Measurements from ENCODE around the gene SKIC8. TPM values are rescaled to one million over a fixed set of nuclear protein-coding genes. Genes with fewer than 3 reads are reported as not detected.

Gene SKIC8
- total RNA-seq, 2 experiments from 2014 or later, result 47.4 to 50.3 TPM

Other genes starting within 250 kb of the SKIC8 start
- gene TBC1D2B, start 221.9 kb downstream of the SKIC8 start, total RNA-seq, result 100 to 1,000 TPM; 109 to 119 TPM
- under 1 TPM; 0.29 to 0.31 TPM for gene SH2D7, start 207.0 kb downstream of the SKIC8 start, total RNA-seq
- 1 to 10 TPM; 1.4 to 2.2 TPM for gene CIB2, start 168.2 kb downstream of the SKIC8 start, total RNA-seq
- gene IDH3A, start 150.2 kb downstream of the SKIC8 start, total RNA-seq, result 10 to 100 TPM; 80.7 to 84.2 TPM
- gene ACSBG1, start 65.0 kb downstream of the SKIC8 start, total RNA-seq, result under 1 TPM; 0.66 to 0.81 TPM
- 10 to 100 TPM; 29.7 TPM for gene DNAJA4, start 35.0 kb downstream of the SKIC8 start, total RNA-seq
- gene CRABP1, start 40.7 kb upstream of the SKIC8 start, total RNA-seq, result not detected
- 10 to 100 TPM; 52.5 to 62.4 TPM for gene IREB2, start 138.6 kb upstream of the SKIC8 start, total RNA-seq
- gene HYKK, start 208.0 kb upstream of the SKIC8 start, total RNA-seq, result 1 to 10 TPM; 1.1 to 1.5 TPM
- 100 to 1,000 TPM; 252 to 260 TPM for gene PSMA4, start 240.8 kb upstream of the SKIC8 start, total RNA-seq

Measured in activated CD8-positive, alpha-beta T cell treated with anti-CD3 and anti-CD28 coated beads, Interleukin-2, amount 10 ng/mL, durations not matched to agents 7 days and 5 days (primary cell).